TTC549 (cell line): ENCODE data around the gene KASH5.

Source experiments
- FAIRE-seq: peaks from 2 replicates; lab custom pipeline; 2012; peaks lifted over from hg19 to GRCh38; lab: Jason Lieb, UNC

KASH5 gene

GRCh38 chr19:49387936-49388372, at the start of gene KASH5:
Gene KASH5 (plus strand): TSS chr19:49388249. CDS start chr19:49390884, 2,635 bp downstream.
- no peak for FAIRE-seq

GRCh38 chr19:49338691-49339300, 49.3 kb upstream of the KASH5 start:
- FAIRE-seq: no peak

- FAIRE-seq: no peak
These were observed 48.6 kb upstream of the KASH5 start for GRCh38 chr19:49339301-49340068.

GRCh38 chr19:49340069-49340864, 47.8 kb upstream of the KASH5 start:
- no peak for FAIRE-seq

- no peak for FAIRE-seq
These were observed 47.0 kb upstream of the KASH5 start for GRCh38 chr19:49340865-49341718.

GRCh38 chr19:49342291-49342721, 45.7 kb upstream of the KASH5 start:
- no peak for FAIRE-seq

- no peak for FAIRE-seq
These were observed 44.9 kb upstream of the KASH5 start for GRCh38 chr19:49343123-49343522.

- FAIRE-seq: no peak
These were observed 43.3 kb upstream of the KASH5 start for GRCh38 chr19:49344505-49345423.

GRCh38 chr19:49347191-49347590, 40.9 kb upstream of the KASH5 start:
- no peak for FAIRE-seq

- peak; percentile 95 for FAIRE-seq
These were observed 40.2 kb upstream of the KASH5 start for GRCh38 chr19:49347835-49348234.

GRCh38 chr19:49348305-49349189, 39.5 kb upstream of the KASH5 start:
- no peak for FAIRE-seq

- FAIRE-seq: no peak
These were observed 38.5 kb upstream of the KASH5 start for GRCh38 chr19:49349567-49349966.

- FAIRE-seq: no peak
These were observed 32.1 kb upstream of the KASH5 start for GRCh38 chr19:49355909-49356353.

GRCh38 chr19:49356382-49356781, 31.7 kb upstream of the KASH5 start:
- no peak for FAIRE-seq

- no peak for FAIRE-seq
These were observed 30.9 kb upstream of the KASH5 start for GRCh38 chr19:49357186-49357585.

GRCh38 chr19:49359851-49360820, 27.9 kb upstream of the KASH5 start:
- FAIRE-seq: no peak

GRCh38 chr19:49361438-49362047, 26.5 kb upstream of the KASH5 start:
- no peak for FAIRE-seq
